MCF 10A (cell line): ENCODE data around the gene KAZN. TPM values are rescaled to one million over a fixed set of nuclear protein-coding genes. Genes with fewer than 3 reads are reported as not detected.

ENCODE experiments used
- BruUV-seq: library from RNA; stranded (reverse); fragments of 400-500 nt; replicated peaks from 2 replicates; lab custom pipeline; 2021; lab: Mats Ljungman, UMichigan
- CTCF ChIA-PET: fragments of 300-600 bp; sonication (Branson Sonifier 250); formaldehyde crosslinking; extraction: SDS; loops from one replicate; lab custom pipeline; 2021; ENCODE audit warnings: antibody characterized with exemption, inconsistent platforms; lab: Yijun Ruan, JAX
- POLR2A ChIA-PET: fragments of 300-600, 350-650 bp; sonication (Branson Sonifier 250); formaldehyde crosslinking; extraction: SDS; loops from one replicate; lab custom pipeline; 2020; ENCODE audit warnings: antibody characterized with exemption, inconsistent platforms; lab: Yijun Ruan, JAX
- DNase-seq: peaks from one replicate; pipeline ENCODE4 v3.0.0-alpha.2; 2018; ENCODE audit not compliant: unreplicated experiment
- H3K27ac Mint-ChIP-seq: one replicate; pipeline ENCODE4 v1.8.0; 2022; ENCODE audit warnings: mild to moderate bottlenecking, low read depth, mixed read lengths; ENCODE audit not compliant: unreplicated experiment
- H3K27me3 Mint-ChIP-seq: one replicate; pipeline ENCODE4 v1.8.0; 2022; ENCODE audit warnings: mixed read lengths; ENCODE audit not compliant: insufficient read depth, unreplicated experiment
- H3K36me3 Mint-ChIP-seq: one replicate; pipeline ENCODE4 v1.8.0; 2022; ENCODE audit warnings: mild to moderate bottlenecking, moderate library complexity, mixed read lengths; ENCODE audit not compliant: insufficient read depth, unreplicated experiment
- H3K4me1 Mint-ChIP-seq: one replicate; pipeline ENCODE4 v1.8.0; 2022; ENCODE audit warnings: mixed read lengths; ENCODE audit not compliant: insufficient read depth, unreplicated experiment
- H3K4me3 Mint-ChIP-seq: one replicate; pipeline ENCODE4 v1.8.0; 2022; ENCODE audit warnings: mild to moderate bottlenecking, moderate library complexity, mixed read lengths; ENCODE audit not compliant: unreplicated experiment
- H3K9me3 Mint-ChIP-seq: one replicate; pipeline ENCODE4 v1.8.0; 2022; ENCODE audit warnings: mixed read lengths; ENCODE audit not compliant: unreplicated experiment
- intact Hi-C: fragments of 100-400 bp; cut with micrococcal nuclease; formaldehyde crosslinking; loops from 2 replicates; pipeline ENCODE4 v1.14.1; 2022
- total RNA-seq: library from RNA; stranded (reverse); gene quantifications from 2 replicates; pipeline ENCODE4 v1.2.3, GENCODE V29; 2022
- TF ChIP-seq, protein P1 (sequence below): fragments of 200-600 bp; IDR thresholded peaks from one replicate; pipeline ENCODE4 v1.8.0; 2022; ENCODE audit warnings: antibody characterized with exemption, mild to moderate bottlenecking; ENCODE audit not compliant: unreplicated experiment

KAZN gene
- total RNA-seq, 1 experiment from 2014 or later: 3.3 TPM

- Mint-ChIP-seq H3K4me1 (peaks cover 12% of the 10 kb centered on the region), H3K27me3 (no peaks in the 10 kb centered on the region), H3K4me3 (no peak overlapping the region), H3K36me3 (no peaks in the 10 kb centered on the region), H3K9me3 (no peaks in the 10 kb centered on the region), H3K27ac (no peak overlapping the region)
- no TSS peak for BruUV-seq
- no peak for DNase-seq
- ChIA-PET CTCF (no interaction called here), POLR2A (interaction anchor here (1.0 kb wide), 1 partner anchor 10 kb away, joined by 3 read pairs; no protein-coding TSS in a partner anchor)
- TF ChIP-seq, protein P1, sequence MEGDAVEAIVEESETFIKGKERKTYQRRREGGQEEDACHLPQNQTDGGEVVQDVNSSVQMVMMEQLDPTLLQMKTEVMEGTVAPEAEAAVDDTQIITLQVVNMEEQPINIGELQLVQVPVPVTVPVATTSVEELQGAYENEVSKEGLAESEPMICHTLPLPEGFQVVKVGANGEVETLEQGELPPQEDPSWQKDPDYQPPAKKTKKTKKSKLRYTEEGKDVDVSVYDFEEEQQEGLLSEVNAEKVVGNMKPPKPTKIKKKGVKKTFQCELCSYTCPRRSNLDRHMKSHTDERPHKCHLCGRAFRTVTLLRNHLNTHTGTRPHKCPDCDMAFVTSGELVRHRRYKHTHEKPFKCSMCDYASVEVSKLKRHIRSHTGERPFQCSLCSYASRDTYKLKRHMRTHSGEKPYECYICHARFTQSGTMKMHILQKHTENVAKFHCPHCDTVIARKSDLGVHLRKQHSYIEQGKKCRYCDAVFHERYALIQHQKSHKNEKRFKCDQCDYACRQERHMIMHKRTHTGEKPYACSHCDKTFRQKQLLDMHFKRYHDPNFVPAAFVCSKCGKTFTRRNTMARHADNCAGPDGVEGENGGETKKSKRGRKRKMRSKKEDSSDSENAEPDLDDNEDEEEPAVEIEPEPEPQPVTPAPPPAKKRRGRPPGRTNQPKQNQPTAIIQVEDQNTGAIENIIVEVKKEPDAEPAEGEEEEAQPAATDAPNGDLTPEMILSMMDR: no peak
- intact Hi-C loops: no loop called here
Measured at GRCh38 chr1:14757286-14757625, 158.8 kb downstream of the KAZN start.

GRCh38 chr1:14759042-14759818, 160.7 kb downstream of the KAZN start:
- peaks cover 13% of the 10 kb centered on the region for H3K4me1 Mint-ChIP-seq
- H3K27ac Mint-ChIP-seq: no peak overlapping the region
- H3K9me3 Mint-ChIP-seq: no peaks in the 10 kb centered on the region
- BruUV-seq: no TSS peak
- ChIA-PET CTCF (interaction anchor here (0.8 kb wide), 1 partner anchor 20 kb away, joined by 4 read pairs; no protein-coding TSS in a partner anchor), POLR2A (no interaction called here)
- H3K27me3 Mint-ChIP-seq: no peaks in the 10 kb centered on the region
- DNase-seq: no peak
- TF ChIP-seq, protein P1: no peak
- H3K36me3 Mint-ChIP-seq: no peaks in the 10 kb centered on the region
- intact Hi-C loops: no loop called here
- H3K4me3 Mint-ChIP-seq: no peak overlapping the region

DNA sequence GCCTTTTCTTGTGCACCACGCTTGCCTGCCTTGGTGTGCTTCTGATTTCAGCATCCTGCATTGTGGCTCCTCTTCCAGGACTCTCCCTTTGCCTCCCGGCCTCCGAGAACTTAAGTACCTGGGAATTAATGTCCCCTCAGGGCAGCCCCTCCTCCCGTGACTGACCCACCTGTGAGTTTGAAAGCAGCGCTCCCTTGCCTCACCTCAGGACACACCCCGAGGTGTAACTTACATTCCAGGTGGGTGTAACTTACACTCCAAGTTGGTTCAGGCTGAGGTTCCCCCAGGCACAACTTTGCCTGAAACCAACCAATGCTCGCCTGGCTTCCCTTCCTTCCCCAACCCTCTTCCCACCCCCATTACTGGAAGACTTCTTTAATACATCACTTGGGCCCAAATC, 161.4 kb downstream of the KAZN start:
- H3K4me3 Mint-ChIP-seq: no peak overlapping the region
- H3K4me1 Mint-ChIP-seq: peaks cover 19% of the 10 kb centered on the region
- BruUV-seq: no TSS peak
- intact Hi-C loops: no loop called here
- POLR2A ChIA-PET: no interaction called here
- H3K9me3 Mint-ChIP-seq: no peaks in the 10 kb centered on the region
- CTCF ChIA-PET: no interaction called here
- no peaks in the 10 kb centered on the region for H3K36me3 Mint-ChIP-seq
- no peaks in the 10 kb centered on the region for H3K27me3 Mint-ChIP-seq
- DNase-seq: no peak
- no peak overlapping the region for H3K27ac Mint-ChIP-seq
- TF ChIP-seq, protein P1: no peak

- Mint-ChIP-seq H3K4me1 (peaks cover 28% of the 10 kb centered on the region), H3K4me3 (no peak overlapping the region), H3K9me3 (no peaks in the 10 kb centered on the region), H3K36me3 (no peaks in the 10 kb centered on the region), H3K27ac (no peak overlapping the region), H3K27me3 (no peaks in the 10 kb centered on the region)
- ChIA-PET POLR2A (no interaction called here), CTCF (no interaction called here)
- TF ChIP-seq, protein P1: no peak
- no peak for DNase-seq
- intact Hi-C loops: no loop called here
- no TSS peak for BruUV-seq
Measured at GRCh38 chr1:14760780-14761179, 162.3 kb downstream of the KAZN start.
